A673 (cell line): ENCODE results near the gene MAOA.

Experiments used
- EZH2 ChIP-seq: fragments of 200-600 bp; sonication (generic); IDR thresholded peaks from 2 replicates; pipeline ENCODE4 v1.6.1; 2017; ENCODE audit warnings: borderline replicate concordance, low read depth, mild to moderate bottlenecking, mixed read lengths, antibody characterized with exemption, low read length; ENCODE audit not compliant: poor library complexity, severe bottlenecking
- TF ChIP-seq, protein P1 (sequence below): fragments of 300-800, 200-600 bp; sonication (generic); conservative IDR thresholded peaks from 2 replicates; pipeline ENCODE4 v1.5.1; 2017; ENCODE audit warnings: low read depth, mild to moderate bottlenecking, antibody characterized with exemption, low read length, moderate library complexity, mixed read lengths

DNA sequence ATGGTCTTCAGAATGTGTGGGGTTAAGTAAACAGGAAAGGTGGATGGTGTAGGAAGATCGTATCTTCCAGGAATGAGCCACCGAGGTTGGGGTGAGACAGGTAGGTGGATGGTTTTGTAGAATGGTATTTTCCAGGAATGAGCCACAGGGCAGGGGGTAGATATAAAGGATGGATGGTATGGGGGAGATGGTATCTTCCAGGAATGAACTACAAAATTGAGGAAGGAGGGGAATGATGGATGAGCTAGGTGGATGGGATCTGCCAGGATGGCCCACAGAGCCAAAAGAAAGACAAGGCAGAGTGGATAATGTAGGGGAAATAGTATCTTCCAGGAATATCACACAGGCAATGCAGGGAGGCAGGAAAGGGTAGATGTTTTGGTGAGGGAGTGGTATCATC, 60.0 kb downstream of the MAOA start:
- TF ChIP-seq, protein P1, sequence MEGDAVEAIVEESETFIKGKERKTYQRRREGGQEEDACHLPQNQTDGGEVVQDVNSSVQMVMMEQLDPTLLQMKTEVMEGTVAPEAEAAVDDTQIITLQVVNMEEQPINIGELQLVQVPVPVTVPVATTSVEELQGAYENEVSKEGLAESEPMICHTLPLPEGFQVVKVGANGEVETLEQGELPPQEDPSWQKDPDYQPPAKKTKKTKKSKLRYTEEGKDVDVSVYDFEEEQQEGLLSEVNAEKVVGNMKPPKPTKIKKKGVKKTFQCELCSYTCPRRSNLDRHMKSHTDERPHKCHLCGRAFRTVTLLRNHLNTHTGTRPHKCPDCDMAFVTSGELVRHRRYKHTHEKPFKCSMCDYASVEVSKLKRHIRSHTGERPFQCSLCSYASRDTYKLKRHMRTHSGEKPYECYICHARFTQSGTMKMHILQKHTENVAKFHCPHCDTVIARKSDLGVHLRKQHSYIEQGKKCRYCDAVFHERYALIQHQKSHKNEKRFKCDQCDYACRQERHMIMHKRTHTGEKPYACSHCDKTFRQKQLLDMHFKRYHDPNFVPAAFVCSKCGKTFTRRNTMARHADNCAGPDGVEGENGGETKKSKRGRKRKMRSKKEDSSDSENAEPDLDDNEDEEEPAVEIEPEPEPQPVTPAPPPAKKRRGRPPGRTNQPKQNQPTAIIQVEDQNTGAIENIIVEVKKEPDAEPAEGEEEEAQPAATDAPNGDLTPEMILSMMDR = no peak
- TF ChIP-seq EZH2 = no peak
